Sigmoid colon (tissue), 3 donors: Measurements from ENCODE around the gene CCDC60.

Experiments
- CTCF ChIP-seq, 4 experiments: fragments of 450-650 bp in 3 of 4; fragments of 200-600 bp in 1 of 4; IDR thresholded peaks; one replicate each; pipeline ENCODE4 v1.5.1; 2016 to 2019; ENCODE audit warnings: antibody characterized with exemption in 4 of 4, mild to moderate bottlenecking in 3 of 4, moderate library complexity in 2 of 4
- POLR2A ChIP-seq, 2 donors: fragments of 450-650 bp; IDR thresholded peaks; one replicate each; pipeline ENCODE4 v1.6.1; 2016; ENCODE audit warnings: antibody characterized with exemption in 2 of 2, mild to moderate bottlenecking in 2 of 2, moderate library complexity in 2 of 2

- TF ChIP-seq CTCF (IDR thresholded peaks at IDR 0.05): no peak
- no peak for TF ChIP-seq POLR2A (IDR thresholded peaks at IDR 0.05)
Measured at GRCh38 chr12:119505001-119505400, 170.5 kb downstream of the CCDC60 start.
